Putamen (tissue), 1 donor: ENCODE measurements around the gene RFX2.
"Not testable (repeated sequence)": the region's sequence is repeated elsewhere in the genome, so short reads cannot be mapped to it uniquely, and the experiment has no call there.

Experiments
- DNase-seq: peaks from one replicate; pipeline ENCODE4 v3.0.0-alpha.2; 2016; ENCODE audit warnings: low spot score

Gene RFX2

DNA sequence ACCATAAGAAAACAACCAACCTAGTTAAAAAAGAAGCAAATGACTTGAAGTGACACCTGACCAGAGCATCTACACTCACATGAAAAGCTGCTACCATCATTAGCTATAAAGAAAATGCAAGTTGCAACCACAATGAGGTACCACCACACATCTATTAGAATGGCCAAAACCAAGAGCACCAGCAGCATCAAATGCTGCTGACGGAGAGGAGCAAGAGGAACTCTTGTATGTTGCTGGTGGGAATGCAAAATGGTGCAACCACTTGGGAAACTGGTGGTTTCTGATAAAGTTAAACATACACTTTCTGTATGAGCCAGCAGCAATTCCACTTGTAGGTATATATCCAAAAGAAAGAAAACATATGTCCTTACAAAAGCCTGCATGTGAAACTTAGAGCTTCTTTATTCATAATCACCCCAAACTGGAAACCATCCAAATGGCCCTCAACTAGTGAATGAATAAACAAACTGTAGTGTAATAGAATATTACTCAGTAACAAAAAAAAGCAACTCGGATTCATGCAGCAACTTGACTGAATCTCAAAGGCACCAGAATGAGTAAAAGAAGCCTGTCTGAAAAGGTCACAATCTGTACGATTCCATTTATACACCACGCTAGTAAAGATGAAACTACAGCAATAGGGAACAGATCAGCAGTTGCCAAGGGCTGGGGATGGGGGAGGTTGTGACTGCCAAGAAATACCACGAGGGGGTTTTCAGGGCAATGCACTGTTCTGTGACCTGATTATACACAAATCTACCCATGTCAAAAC lies 71.5 kb downstream of the RFX2 start:
- DNase-seq: no peak

DNA sequence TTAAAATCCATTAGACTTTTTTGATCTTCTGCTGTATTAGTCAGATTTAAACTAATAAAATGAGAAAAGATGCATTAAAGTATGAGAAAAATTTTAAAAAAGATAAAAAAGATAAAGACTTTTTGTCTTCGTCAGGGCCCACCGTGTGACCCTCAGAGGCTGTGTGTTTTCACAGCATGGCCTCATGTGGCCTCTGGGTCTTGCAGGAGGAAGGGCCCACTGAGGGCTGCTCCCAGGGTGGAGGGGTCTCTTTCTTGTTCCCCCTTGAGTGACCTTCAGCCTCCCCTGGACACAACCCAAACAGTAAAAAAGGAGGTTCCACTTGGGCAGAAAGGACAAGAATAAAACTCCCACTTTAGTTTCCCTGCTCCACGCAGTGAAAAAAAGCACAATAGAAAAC lies 75.3 kb downstream of the RFX2 start:
- no peak for DNase-seq

DNA sequence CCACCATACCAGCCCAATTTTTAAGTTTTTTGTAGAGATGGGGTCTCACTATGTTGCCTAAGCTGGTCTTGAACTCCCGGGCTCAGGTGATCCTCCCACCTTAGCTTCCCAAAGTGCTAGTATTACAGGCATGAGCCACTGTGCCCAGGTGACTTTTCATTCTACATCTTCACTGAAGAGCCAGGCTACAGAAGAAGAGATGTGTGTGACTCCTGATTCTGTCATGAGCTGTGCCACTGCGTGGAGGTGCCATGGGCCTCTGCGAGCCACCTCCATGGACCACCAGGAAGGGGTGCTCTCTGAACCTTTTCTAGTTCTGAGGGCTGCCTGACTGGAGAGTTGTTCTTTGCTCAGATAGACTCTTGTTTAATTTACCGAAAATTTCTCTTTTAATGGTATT lies 75.8 kb downstream of the RFX2 start:
- no peak for DNase-seq

DNA sequence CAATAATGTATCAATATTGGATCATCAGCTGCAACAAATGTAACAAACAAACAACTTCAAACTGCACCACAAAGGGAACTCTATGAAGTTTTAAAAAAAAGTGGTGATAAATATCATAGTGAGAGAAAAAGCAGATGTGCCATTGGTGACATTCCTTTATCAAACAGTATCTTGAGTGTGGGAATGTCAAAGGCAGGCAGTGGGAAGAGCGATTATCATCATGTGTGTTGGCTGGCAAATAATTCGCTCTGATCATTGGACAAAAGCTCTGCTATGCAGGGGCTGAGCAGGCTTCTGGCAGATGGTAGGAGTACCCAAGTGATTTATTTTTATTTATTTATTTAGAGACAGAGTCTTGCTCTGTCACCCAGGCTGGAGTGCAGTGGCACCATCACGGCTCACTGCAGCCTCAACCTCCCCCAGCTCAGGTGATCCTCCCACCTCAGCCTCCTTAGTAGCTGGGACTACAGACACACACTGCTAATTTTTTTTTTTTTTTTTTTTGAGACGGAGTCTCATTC lies 76.5 kb downstream of the RFX2 start:
- DNase-seq: no peak

DNA sequence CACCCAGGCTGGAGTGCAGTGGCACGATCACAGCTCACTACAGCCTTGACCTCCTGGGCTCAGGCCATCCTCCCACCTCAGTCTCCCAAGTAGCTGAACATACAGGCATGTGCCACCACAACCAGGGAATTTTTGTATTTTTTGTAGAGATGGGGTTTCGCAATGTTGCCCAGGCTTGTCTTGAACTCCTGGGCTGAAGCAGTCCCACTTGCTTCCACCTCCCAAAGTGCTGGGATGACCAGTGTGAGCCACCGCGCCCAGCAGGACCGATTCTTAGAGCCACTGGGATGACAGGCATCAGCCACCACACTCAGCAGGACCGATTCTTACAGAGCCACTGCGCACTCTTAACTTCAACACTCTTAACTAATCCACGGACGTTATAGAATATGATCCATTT lies 77.5 kb downstream of the RFX2 start:
- DNase-seq: no peak

- no peak for DNase-seq
Measured at GRCh38 chr19:6032381-6032780, 77.9 kb downstream of the RFX2 start.

DNA sequence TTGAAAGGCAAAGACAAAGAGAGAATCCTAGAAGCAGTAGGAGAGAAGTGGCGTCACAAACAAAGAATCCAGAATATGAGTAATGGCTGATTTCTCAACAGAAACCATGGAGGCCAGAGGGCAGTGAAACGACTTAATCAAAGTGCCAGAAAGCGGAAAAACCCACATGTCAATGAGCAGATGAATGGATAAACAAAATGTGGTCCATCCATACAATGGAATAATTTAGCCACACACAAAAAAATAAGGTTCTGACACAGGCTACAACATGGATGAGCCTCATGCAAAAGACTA lies 80.1 kb downstream of the RFX2 start:
- DNase-seq: no peak

DNA sequence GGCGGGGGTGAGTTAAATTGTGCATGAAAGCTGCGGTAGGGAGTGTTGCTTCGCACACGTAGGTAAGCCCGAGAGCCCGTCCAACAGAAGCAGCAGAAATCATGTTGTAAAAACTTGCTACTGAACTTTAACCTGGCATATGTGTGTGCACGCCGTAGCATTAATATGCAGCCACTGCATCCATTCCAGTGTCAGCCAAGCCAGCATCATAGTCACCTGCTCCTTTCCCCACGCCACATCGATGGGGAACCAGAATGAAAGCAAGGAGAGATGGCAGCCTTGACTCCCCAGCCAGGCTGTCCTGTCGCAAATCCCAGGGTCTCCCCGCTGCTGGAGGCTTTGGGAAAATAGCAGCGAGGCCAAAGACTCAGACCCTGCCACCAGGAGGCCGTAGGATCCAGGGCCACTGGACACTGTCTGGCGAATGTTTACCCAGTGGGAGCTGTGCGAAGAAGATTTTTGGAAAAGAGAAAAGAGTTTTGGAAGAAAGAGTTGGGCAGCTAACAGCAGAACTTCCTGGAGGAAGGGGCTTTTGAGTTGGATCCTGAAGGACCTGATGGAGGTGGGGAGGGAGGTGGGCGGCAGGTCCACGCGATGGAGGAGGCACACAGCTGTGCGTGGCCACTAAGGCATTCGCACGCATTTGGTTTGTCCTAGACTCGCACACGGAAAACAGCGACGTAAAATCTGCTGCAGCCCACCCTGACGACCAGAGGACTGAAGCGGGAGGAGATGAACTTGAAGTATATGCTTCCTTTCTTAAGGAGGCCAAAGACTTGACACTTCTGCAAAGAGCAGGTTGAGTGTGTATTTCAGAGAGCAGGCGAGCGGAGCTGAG lies 83.7 kb downstream of the RFX2 start:
- DNase-seq: no peak

DNA sequence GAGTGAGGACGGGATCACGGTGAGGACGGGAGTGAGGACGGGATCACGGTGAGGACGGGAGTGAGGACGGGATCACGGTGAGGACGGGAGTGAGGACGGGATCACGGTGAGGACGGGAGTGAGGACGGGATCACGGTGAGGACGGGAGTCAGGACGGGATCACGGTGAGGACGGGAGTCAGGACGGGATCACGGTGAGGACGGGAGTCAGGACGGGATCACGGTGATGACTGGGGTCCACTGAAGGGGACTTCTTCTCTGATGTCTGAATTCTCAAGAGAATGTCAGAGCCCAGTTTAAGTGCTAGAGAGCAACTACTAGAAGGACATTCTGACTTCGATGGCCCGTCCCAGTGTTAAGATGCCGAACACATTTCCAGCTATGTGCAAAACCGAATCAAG lies 85.5 kb downstream of the RFX2 start:
- DNase-seq: not testable (repeated sequence)

GRCh38 chr19:6023936-6024335 lies 86.4 kb downstream of the RFX2 start:
- DNase-seq: no peak

DNA sequence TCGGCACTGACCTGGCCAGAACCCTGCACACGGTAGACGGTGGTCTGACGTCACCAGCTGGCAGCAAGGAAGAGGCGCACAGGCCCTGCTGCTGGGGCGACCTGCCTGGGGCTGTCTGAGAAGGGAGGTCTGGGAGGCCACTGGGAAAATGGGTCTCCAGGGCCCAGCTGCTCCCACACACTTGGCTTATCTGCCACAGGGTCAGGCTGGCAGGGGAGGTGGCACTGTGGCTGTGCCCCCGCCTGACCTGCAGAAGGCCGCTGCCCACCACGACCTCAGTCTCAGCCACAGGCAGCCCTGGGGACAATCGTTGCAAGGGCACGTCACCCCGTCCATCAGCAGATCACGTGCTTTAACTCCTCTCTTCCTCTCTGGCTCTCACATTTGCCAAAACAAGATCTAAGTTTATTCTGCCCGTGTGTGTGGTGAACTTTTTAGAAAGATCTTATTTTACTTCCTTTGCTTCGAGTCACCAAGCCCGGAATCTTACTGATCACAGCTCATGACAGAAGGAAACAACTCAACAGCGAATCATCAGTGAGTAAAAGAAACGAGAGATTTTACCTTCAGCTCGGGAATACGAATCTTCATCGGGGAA lies 87.1 kb downstream of the RFX2 start:
- DNase-seq: no peak

GRCh38 chr19:6022570-6023064 lies 87.7 kb downstream of the RFX2 start:
- DNase-seq: no peak

DNA sequence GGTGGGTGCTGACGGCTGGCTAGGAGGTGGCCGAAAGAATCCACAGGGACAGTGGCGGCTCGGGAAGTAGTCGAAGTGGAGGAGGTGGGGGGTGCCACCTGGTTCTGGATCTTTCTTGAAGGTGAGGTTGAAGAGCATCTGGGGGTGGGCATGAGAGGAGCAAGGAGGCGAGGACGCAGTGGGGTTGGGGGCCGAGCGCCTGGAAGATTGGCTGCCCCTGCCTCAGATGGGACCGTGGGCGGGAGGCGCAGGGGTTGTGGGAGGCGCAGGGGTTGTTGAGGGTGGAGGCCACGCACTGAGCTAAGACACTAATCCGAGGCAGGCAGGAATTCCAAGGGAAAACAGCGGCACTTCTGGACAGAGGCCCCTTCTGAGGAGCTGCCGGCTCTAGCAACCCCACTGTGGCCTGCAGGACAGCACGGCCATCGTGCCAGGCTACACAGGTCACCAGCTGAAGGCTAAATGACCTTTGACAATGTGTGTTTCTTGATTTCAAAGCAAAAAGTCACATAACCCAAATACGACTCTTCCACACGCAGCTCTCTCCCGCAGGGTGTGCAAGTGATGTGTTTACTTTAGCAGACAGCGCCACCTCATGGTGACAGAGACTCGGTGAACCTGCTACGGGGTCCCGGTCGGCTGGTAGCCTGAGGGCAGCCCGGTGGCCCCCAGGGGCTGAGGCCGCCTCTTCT lies 88.3 kb downstream of the RFX2 start:
- DNase-seq: peak; percentile 57

GRCh38 chr19:6020972-6021805 lies 89.1 kb downstream of the RFX2 start:
- no peak for DNase-seq

DNA sequence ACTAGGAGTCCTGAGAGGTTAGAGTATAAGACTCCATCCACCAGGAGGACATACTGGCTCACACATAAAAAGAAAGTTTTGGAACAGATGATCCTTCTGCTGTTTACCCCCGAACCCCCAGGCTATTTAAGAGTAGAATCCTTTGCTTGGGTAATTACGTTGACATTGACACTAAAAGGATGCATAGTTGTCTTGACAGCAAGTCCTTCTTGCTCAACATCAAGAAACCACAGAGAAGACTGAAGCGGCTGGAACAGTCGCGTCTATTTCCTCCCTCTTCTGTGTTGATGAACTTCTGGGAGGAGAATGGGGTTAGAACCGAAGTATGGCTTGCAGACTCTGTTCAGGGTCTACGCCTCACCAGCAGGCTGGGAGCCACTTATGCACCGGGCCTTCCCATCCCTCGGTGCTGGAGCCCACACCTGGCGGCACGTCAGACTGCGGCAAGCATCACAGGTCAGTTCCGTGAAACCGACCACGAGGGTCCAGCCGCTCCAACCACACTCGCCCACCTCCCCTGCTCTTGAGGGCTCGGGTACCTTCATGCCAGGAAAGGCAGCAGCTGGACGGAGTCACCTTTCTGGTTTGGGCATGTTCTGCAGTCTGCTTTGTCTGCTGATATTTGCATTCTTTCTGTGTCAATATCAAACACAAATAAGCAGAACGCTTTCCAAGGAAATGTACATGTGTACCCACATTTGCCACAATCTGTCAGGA lies 90.0 kb downstream of the RFX2 start:
- DNase-seq: no peak

DNA sequence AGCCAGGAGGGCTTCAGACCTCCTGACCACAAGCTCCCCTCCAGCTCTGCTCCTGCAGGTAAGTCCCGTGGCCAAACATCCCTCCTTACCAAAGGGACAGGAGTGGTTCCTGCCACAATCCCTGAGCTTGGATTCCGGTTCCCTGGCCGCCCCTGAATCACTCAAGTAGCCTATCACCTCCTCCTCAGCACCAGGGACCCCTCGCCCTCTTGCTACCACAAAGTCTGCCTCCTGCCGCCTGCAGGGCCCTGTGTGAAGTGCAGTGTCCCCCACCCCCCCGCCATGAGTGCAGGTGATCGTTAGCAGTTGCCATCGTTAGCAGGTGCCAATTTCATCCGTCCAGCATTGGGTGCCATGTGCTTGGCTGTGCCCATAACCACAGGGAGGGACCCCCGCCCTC lies 91.5 kb downstream of the RFX2 start:
- DNase-seq: no peak

- no peak for DNase-seq
Measured at GRCh38 chr19:6017576-6017975, 92.7 kb downstream of the RFX2 start.

DNA sequence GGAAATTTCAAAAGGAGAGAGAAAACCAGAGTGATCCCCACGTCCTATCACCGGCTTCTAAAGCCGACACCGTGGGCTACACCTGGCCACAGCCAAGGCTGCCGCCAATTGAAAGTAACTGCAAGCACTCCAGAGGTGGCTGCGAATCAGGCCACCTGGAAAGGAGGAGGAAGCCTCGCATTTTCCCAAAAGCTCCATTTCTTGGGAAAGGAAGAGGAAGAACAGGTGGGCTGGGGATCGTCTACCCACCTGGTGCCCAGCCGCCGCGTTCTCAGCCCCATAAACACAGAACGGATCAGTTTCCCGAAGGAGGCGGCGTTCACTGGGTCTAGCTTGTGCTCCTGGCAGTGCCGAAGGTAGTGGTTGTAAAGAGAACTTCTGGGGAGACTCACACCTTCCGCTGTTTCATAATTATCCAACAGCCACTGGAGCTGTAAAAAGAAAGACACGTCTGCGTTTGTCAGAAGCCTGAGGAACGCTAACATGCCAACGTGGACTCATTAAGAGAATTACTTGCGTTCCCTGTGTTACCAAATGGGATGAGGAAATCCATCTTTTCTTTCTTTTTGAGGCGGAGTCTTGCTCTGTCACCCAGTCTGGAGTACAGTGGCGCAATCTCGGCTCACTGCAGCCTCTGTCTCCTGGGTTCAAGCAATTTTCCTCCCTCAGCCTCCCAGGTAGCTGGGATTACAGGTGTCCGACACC lies 94.3 kb downstream of the RFX2 start:
- DNase-seq: no peak

- DNase-seq: no peak
Measured at GRCh38 chr19:6014551-6015135, 95.7 kb downstream of the RFX2 start.
